Measurements from ENCODE around the gene TBC1D22A.

The TBC1D22A gene

DNA sequence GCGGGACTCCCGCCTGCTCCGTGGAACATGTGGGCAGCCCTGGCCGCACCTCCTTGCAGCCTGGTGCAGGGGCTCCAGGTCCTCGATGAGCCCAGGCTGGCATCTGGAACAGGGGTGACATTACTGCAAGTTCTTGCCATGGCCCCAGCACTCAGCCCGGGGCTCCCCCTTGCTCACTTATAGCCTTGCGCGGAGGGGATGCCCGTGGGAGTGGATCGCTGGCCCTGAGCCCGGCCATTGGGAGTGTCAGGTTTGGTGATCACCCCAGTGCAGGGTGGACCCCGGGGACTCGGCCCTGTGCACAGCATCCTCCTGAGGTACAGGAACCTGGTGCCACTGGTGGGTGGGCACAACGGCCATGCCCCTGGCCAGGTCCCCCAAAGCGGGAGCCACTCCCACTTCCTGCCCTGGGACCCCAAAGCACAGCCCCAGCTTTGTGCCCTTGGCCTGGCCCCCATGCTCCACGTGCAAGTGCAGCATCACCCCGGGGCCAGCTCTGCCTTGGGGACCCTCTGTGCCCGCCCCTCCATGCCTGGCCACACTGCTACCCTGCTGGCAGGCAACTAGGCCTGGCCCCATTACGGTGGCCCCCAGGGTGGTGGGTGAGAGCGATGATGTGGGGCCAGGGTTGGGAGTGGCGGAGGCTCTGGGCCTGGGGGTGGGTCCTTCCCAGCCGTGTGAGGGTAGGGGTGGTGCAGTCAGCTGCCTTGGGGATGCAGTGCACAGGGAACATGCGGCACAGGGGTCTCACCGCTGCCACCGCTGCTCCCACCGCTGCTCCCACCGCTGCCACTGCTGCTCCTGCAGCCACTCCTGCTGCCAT is 439.8 kb downstream of the TBC1D22A start:
- no peak for DNase-seq (ENCODE audit: low read depth in 2 of 3, low spot score in 2 of 3)

DNA sequence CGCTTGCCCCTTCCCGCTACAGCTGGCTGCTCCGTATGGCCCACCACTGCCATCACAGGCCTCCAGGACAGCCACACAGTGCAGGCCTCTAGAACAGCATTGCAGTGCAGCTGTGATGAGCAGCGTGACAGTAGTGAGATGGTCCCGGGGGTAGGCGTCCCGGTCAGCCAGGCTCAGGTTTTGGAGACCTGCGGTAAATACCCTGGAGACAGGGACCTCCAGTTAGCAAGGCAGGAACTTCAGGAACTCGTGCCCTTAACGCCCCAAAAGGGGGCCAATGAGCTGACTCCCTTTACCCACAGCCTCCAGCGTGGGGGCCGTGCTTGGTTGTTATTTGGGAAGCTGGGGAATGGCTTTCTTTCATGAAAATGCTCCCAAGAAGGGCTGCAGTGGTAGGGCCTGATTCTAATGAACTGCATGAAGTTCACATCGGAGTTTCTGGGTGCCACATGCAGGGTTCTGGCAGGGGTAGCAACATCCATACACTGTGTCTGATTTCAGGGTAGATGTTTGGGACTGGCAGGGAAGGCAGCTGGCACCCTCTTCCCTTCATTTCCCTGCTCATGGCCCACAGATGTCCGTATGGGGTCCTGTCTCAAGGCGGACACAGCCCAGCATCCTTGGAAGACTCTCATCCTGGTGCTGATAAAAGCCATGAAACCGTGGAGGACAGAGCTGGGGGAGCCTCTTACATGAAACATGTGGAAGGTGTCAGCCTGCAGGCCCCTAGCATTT is 440.5 kb downstream of the TBC1D22A start:
- no peak for DNase-seq (ENCODE audit: low read depth in 2 of 3, low spot score in 2 of 3)

DNA sequence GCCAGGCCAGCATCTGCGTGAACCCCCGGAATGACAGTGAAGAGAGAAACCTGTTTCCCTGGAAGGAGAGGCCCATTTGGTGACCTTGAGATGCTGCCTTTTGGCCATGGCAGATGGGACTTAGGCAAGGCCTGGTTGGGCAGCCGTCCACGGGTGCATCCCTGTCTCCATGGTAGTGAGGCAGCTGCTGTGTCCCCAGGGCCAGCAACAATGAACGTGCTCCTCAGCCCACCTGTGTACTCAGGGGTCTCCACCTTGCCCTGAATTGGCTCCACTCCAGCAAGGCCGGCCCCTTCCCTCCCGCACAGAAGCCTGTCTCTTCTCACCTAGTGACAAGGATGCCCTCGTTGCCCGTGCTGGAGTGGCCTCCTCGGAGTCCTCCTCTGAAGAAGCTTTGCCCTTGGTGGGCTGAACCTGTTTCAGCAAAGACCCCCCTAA is 441.1 kb downstream of the TBC1D22A start:
- DNase-seq (ENCODE audit: low read depth in 2 of 3, low spot score in 2 of 3) = no peak

DNA sequence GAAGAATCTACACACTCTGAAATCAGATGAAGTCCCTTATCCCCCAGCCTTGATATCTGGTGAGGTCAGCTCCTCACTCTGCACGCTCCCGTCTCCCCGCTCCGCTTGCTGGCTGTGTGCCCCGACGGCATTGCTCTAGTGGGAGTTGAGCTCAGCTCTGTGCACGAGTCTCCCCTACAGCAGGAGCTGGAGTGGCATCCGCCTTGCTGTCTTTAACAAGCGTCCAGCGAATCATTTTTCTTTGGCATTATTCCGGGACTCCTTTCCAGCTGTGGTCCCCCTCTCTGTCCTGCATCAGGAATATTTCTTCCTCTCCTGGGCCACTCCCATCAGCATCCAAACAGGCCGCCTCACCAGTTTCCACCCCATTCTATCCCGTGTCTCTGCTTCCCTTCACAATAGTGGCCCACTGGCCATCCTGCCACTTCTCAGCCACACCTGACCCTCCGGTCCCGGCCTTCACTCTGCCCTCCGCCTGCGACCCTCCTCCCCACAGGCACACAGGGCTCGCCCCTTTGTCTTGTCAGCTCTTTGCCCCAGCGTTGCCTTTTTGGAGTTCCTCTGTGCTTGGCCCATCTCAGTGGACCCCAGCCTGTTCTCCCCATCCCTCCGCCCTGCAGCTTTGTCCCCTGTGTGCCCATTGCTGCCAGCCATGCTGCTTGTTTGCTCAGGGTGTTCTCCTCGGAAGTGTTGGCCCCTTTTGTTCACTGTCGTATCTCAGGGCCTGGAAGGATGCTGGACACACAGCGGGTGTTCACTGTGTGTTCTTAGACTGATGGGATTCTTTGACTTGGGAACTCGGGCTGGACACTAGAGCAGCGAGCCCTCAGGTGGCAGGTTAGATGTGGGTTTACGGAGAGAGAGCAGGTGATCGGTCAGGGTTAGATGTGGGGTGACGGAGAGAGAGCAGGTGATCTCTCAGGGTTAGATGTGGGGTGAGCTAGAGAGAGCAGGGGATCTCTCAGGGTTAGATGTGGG is 441.8 kb downstream of the TBC1D22A start:
- DNase-seq (ENCODE audit: low read depth in 2 of 3, low spot score in 2 of 3) = no peak

DNA sequence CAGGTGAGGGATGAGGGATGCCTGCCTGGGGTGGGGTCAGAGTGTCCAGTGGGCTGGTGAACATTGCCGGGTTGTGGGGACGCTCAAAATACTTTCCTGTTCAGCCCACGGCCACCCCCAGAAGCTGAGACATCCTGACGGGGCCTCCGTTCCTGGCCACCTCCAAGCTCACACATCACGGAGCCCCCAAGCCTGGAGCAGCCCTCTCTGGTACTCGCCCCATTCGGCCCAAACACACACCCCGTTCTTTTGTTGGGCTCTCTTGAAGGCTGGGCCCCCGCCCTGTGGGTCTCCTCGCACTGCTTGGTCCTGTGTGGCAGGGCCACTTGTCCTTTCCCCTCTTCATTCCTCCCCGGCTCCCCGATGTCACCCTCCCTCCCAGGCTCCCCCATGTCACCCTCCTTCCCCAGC is 442.6 kb downstream of the TBC1D22A start:
- no peak for DNase-seq (ENCODE audit: low read depth in 2 of 3, low spot score in 2 of 3)

DNA sequence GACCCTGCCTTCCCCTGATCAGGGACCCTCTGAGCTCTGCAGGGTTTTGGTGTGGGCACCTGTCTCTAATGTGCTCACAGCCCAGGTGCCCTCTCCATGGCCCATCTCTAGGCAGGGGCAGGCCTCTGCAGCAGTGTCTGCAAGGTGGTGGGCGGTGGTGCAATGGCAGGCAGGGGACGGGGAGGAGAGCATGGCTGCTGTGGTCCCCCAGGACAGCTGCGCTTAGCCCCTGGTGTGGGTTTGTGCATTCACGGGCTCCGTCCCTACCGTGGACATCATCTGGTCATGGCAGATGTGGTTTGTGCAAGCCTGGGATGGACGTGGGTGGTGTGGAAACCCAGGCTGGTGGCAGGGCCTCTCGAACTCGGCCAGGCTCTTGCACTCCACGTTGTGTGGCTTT is 443.1 kb downstream of the TBC1D22A start:
- no peak for DNase-seq (ENCODE audit: low read depth in 2 of 3, low spot score in 2 of 3)

DNA sequence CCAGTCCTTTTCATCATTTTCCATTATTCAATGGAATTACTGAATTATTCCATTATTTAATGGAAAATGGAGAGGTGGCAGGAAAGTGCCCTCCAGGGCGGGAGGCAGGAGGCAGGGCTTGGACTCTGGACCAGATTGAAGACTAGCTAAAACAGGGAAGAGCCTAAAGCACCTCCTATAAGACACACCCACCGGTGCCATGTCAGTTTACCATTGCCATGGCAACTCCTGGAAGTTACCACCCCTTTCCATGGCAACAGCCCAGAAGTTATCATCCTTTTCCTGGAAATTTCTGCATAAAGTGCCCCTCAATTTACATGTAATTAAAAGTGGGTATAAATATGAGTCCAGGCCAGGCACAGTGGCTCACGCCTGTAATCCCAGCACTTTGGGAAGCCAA is 443.7 kb downstream of the TBC1D22A start:
- DNase-seq (ENCODE audit: low read depth in 2 of 3, low spot score in 2 of 3) = no peak

DNA sequence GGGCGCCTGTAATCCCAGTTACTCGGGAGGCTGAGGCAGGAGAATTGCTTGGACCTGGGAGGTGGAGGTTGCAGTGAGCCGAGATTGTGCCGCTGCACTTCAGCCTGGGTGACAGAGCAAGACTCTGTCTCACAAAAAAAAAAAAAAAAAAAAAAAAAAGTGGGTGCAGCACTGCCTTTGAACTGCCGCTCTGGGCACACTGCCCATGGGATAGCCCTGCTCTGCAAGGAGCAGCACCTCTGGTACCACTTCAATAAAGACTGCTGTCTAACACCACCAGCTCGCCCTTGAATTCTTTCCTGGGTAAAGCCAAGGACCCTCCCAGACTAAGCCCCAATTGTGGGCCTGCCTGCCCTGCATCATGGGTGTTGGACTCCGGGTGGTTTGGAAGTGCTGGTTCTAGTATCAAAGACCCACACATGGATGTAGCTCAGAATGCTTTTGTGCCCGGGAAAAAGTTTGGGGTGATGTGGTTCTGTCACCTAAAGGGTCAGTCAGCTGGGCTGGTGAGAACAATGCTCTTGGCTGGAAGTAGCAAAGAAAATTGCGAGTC is 444.3 kb downstream of the TBC1D22A start:
- no peak for DNase-seq (ENCODE audit: low read depth in 2 of 3, low spot score in 2 of 3)

DNA sequence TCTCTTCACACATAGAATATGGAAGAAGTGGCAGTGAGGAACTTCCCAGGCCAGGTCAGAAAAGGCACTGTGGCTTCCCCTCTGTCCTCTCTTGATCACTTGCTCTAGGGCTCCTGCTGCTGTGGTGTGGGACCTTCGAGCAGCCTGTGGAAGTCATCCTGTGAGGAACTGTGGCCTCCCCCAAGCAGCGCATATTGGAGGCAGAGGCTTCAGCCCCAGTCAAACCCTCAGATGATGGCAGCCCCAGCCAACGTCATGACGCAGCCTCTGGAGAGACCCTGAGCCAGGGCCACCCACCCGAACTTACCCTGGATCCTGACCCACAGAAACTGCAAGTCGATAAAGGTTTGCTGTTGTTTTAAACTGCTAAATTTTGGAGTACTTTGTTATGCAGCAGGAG is 444.9 kb downstream of the TBC1D22A start:
- DNase-seq (ENCODE audit: low read depth in 2 of 3, low spot score in 2 of 3) = no peak

DNA sequence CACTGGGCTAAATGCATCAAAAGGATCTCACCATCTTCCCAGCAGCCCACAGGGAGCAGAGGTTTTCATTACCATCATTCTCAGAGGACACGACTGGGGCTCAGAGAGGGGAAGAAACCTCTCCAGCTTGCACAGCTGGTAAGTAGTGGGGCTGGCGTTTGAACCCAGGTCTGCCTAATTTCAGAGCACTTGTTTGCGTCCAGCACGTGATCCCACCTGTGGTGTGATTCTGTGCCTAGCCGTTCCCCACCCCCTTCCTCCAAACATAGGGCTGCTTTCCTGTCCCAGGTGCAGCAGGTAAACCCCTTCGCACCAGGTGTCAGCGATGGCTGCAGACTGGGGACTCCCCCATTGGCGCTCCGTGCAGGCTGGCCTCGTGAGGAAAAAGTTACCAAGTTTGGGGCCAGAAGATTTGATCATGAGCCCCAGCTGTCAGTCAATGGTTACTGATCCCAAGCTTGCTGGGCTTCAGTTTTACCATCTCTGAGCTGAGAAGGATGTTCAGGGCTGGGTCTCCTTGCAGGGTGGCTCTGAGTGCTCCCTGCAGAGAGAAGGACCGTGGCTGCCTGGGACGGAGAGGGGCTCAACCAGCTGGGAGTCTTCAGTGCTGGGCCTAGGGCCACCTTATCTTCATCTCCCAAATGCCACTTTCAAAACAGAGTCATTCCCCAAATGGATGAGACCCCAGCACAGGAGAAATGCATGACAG is 445.6 kb downstream of the TBC1D22A start:
- no peak for DNase-seq (ENCODE audit: low read depth in 2 of 3, low spot score in 2 of 3)

DNA sequence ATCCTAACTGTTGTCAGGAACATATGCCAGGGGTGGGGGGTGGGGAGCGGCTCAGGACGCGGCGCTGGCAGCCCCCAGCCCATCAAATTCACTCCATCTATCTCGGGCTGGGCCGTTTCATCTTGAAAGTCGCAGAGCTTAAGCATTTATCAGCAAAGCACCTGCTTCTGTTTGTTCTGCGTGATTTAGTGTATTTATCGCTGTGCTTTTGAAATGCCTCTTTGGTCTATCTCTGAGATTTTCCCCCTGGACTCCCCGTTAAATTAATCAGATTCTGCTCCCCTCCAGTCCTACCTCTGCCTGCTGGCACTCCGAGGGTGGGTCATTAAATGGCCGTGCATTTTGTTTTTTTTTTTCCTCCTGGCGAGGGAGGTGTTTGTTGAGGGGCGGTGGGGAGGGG is 446.2 kb downstream of the TBC1D22A start:
- DNase-seq (ENCODE audit: low read depth in 2 of 3, low spot score in 2 of 3) = no peak

DNA sequence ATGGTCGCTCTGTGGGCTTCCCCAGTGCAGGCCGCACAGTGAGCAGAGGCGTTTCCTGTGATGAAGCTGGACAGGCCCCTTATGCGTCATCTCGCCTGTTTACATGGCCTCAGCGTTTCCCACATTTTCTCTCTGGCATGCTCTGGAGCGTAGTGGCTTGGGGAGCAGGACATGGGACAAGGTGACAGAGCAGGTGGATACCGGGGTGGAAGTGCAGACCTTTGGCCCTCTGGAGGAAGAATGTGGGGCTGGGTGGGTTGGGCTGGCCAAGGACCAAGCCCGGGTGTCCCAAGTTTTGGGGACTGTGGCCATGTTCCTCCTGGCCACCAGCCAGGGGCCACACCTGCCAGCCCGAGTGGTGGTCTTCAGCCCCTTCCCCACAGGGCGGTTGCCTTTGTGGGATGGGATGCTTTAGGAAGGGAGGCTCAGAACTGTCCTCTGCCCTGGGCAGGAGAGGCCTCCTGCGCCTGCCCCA is 446.6 kb downstream of the TBC1D22A start:
- no peak for DNase-seq (ENCODE audit: low read depth in 2 of 3, low spot score in 2 of 3)

DNA sequence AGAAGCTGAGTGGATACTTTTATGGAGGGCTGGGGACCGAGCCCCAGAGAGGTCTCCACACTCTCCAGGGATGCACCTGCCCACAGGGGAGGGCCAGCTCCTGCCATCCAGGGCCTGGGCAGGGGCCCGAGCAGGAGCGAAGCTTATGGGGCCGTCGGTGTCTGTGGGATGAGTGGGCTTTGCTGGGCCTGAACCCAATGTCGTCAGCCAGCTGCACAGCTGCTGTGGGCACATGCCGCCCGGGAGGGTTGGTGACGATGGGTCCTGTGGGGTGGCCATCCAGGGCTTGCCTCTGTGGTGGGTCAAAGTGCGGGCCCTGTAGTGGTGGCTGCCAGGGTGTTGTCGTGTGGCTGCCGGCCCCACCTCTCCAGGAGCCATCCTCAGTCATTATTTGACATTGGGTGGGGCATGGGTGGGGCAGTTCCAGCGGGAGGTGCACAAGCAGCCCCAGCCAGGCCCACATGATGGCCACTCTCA is 447.1 kb downstream of the TBC1D22A start:
- DNase-seq (ENCODE audit: low read depth in 2 of 3, low spot score in 2 of 3) = no peak

DNA sequence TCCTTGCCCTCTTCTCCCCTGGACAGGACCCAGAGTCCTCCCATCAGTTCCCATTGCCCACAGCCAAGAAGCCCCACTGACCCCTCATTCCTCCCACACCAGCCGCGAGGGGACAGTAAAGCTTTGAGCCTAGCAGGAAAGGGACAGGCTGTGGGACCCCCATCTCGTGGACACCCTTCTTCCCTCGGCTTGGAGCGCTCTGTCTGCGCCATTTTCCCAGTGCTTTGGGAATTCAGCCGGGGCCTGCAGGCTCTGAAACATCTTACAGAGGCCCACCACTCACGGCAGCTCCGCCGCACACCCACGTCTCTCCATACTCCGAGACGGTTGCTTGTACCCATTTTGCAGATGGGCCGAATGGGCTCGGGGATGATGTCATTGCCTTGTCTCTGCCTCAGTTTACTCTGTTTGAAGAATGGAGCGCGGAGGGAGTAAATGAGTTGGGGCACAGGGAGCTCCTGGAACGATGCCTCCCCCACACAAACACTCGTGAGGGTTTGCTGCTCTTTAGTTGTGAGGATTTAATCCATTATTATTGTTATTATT is 447.7 kb downstream of the TBC1D22A start:
- no peak for DNase-seq (ENCODE audit: low read depth in 2 of 3, low spot score in 2 of 3)

DNA sequence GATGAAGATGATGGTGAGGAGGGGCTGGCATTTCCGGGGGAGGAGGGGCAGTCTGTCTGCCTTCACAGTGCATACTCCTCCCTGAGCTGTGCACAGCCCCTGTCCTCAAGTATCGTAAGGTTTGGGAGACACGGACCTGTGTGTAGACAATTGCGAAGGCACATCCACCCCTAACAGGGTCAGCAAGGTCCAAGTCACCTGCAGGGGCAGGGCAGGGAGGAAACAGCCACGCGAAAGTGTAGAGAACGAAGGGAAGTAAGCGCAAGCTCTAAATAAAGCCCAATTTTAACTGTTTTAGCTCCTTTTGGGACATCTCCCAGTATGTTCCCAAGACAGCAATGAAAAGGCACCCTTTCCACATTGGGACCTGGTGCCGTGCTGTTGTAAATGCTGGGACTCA is 448.2 kb downstream of the TBC1D22A start:
- no peak for DNase-seq (ENCODE audit: low read depth in 2 of 3, low spot score in 2 of 3)

DNA sequence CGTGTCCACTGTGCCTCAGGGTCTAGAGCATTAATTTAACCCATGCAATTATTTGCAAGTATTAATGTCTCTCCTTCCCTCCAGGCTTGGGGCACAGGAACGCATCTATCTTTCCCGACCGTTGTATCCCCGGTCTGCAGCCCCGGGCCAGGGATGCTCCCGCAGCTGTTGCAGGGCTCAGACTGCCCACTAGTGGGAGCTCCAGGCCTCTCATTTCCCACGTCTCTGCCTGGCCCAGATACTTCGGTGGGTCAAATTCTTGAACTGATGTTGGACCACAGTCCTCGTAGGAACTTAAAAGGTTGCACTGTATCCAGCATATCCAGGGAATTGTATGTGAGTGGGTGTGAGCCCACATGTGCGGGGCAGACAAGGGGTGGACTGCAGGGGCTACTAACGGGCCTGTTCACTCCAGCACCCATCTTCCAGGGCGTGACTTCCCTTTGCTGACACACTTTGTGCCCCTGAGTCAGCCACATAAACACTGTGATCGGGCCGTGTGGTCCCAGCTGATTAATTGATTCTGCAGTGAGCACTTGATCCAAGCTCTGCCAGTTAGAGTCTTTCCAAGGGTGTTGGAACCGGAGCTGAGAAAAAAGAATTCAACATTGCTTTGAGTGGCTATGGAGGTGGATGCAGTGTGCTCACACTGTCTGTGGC is 451.3 kb downstream of the TBC1D22A start:
- DNase-seq (ENCODE audit: low read depth in 2 of 3, low spot score in 2 of 3) = peak; percentile 20 to 27 (median 23)

DNA sequence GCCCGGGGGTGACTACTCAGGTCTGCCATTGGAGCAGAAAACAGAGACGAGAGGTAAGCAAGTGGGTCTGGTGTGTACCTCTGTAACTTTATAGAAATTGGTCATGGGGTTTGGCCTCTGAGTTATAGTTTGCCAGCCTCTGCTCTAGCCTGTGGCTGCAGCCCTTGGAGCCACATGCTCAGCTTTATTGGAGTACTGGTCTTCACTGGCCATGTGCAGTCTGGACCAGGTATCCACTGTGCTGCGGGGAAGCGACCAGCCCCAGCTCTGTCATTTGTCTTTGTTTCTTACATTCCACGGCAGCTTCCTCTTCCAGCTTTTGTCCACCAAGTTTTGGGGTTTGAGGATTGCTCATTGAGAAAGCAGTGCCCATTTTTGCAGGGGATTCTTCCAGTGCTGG is 453.4 kb downstream of the TBC1D22A start:
- no peak for DNase-seq (ENCODE audit: low read depth in 2 of 3, low spot score in 2 of 3)

DNA sequence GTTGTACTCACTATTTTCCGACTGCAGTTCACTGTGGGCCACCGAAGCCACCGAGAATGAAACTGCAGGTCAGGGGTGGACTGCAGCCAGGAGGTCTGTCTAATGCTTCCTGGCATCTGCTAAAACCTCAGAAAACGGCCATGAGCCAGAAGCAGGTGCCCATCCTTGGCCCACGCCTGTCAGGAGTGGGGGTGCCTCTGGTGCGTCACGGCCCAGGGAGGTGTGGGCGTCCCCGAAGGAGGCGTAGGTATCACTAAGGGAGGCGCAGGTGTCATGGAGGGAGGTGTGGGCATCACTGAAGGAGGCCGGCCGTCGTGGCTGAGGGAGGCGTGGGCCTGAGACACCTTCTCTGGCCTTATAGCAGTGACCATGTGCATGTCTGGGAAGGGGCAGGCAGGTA is 456.2 kb downstream of the TBC1D22A start:
- no peak for DNase-seq (ENCODE audit: low read depth in 2 of 3, low spot score in 2 of 3)

DNA sequence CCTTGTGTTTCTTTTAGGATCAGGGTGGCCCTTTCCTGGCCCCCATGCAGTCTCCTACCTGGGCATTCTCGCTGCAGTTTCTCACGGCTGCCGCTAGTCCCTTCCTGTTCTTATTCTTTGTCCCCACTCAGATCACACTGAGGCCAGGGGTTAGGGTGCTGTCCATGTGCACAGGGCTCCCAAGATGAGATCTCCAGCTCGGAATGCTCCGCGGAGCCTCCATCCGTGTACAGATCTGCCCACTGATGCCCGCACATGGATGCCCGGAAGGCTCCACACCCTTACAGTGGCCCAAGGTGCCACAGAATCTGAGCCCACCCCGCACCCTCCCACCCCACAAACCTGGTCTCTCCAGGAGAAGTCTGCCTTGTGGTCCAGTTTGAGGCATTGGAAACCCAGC is 457.3 kb downstream of the TBC1D22A start:
- DNase-seq (ENCODE audit: low read depth in 2 of 3, low spot score in 2 of 3) = no peak

Data from activated CD8-positive, alpha-beta memory T cell treated with anti-CD3 and anti-CD28 coated beads for 48 hours (primary cell).